Measurements from ENCODE around the gene BACE2. TPM values are rescaled to one million over a fixed set of nuclear protein-coding genes. Genes with fewer than 3 reads are reported as not detected.
A peak's percentile ranks its signal among the peaks of the same experiment; 100 is the strongest.
"Not testable (repeated sequence)": the region's sequence is repeated elsewhere in the genome, so short reads cannot be mapped to it uniquely, and the experiment has no call there.

The BACE2 gene
- total RNA-seq, 1 experiment from 2014 or later = 26.5 TPM

DNA sequence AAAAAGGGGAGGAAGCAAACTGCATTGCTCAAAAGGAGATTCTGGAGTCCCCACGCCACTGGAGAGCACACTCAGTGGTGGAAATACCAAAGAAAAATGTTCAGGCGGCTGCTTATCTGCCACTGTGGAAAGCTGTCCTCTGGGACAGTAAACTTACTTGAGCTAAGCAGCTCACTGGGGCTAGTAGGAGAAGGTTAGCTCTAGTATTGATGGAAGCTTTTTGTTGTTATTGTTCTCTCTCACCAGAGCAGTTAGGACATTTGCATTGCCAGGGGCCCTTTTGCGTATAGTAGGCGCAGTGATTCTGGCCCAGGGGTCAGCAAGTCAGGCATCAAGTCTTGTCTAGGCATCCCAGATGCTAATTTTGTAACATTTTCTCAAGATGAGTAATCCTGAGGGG lies 15.6 kb downstream of the BACE2 start:
- DNase-seq (ENCODE audit: low spot score) = no peak

DNA sequence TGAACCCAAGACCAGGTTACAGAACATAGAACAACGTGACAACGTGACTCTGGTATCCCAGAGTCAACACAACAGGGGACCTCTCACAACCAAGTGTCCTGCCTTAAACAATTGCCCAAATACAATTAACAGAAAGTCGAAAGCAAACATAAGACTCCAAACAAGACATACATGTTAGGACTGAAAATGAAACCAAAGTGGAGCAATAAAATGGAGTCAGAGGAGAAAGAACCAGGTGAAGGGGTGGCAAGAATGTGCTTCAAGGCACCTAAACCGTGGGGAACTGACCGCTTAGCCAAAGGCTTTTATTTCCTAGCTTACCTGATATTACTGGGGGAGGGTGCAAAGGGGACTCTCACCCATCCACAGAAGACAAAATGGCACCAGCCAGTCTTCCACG lies 17.8 kb downstream of the BACE2 start:
- DNase-seq (ENCODE audit: low spot score) = no peak

DNA sequence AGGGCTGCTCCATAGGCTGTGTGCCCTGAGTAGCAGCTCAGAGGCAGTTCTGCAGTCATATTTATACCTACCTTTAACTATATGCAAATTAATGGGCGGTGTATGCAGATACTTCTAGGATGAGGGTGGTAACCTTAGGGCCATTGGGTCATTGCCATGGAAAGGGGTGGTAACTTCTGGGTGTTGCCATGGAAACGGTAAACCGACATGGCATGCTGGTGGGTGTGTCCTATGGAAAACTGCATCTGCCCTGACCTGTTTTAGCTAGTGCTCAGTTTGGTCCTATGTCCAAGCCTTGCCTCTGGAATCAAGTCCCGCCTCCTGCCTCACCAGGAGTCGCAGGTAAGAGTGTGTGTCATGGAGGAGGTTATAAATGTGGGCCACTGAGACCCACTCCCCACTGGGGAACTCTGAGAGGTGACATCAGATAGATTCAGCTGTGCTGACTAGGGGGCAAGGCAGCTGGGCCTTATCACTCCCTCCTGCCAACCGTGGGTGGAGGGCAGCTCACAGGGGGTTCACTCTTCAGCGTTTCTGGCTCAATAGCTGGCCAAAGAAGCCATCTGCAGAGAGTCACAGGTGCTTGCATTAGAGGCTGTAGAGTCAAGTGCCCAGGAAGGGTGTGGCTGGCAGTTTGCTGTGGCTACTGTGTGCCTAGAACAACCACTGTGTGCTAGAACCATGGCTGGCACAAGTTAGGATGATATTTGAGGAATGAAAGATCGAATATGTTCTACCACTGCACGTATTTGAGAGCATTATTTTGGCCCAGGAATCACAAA lies 19.0 kb downstream of the BACE2 start:
- no peak for DNase-seq (ENCODE audit: low spot score)

DNA sequence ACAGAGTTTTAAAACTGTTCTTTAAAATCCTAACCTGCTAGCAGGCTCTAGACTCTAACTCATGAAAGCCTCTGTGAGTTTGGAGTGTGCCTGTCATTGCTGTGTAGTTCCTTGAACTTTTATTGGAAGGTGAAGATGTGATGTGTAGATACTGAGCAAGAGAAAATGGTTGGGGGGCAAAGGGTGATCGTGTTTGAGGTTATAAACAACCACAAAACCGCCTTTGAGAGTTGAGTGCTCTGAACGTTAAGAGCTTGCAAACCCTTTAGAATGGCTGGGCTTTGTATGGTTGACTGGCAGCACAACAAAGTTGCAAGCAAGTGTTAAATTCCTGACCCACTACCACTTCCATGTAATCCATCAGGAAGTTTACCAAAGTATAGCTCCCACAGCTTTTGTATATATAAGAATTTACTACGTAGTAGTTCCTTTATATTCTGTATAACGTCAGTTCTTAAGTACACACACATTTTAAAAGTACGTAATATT lies 19.6 kb downstream of the BACE2 start:
- DNase-seq (ENCODE audit: low spot score) = no peak

DNA sequence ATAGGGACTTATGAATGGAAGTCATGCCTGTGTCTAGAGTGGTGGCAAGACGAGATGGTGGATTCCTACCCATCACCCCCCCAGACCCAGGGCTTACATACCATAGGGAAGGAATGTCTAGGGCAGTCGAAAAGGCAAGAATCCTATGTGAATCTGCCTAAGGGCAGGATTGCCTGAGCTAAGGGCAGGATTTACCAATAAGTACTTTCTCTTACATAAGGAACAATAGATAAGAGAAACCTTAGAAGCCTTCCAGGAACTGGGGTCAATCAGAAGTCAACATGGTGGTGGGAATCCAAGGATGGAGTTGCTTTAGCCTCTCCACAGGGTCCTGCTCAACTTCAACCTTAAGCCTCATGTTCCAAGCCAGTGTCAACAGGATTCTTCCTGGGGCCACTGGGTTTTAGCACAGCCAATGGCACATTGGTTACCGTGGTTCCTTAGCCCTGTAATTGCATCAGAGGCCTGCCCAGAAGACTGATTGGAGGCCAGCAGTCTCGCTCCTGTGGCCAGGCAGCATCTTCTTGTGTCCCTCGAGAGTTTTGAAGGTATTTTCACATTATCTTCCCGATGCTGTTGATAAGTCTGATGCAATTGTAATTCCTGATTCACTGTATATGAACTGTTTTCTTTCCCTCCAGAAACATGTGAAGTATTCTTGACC lies 20.7 kb downstream of the BACE2 start:
- DNase-seq (ENCODE audit: low spot score) = no peak

DNA sequence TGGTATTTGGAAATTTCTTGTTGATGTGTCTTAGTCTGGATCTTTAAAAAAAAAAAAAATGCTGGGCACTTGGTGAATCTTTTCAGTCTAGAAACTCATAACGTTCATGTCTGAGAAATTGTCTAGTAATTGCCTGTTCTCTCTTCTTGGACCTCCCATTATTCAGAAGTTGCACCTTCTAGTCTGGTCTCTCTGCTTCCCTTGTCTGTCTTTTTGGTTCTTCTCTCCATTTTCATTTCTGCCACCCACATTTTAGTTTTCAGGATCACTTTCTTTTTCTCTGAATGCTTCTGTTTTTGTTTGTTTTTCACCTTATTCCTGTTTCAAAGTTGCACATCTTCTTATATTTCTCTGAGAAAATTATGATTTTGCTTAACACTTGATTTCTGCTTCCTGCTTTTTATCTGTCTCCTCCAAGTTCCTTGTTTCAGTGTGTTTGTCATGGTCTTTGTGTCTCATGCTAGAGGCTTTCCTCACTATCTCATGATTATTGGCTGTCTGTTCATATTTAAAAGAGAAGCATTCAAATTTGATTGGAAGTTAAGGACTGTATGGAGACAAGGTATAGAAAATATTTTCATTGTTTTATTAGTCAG lies 21.3 kb downstream of the BACE2 start:
- DNase-seq (ENCODE audit: low spot score) = no peak

DNA sequence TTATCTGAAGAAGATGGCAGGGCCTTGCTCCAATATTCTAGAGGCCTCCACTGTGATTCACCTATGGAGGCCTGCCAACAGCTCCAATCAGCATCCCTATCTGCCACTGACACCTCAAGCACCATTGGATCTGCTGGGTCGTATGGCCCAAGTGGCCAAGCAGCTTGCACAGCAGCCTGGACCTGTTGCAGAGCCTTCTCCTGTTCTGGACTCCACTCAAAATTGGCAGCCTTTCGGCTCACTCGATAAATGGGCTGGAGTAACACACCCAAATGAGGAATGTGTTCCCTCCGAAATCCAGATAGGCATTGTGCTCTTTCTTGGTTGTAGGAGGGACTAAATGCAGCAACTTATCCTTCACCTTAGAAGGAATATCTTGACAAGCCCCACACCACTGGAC lies 24.6 kb downstream of the BACE2 start:
- DNase-seq (ENCODE audit: low spot score) = not testable (repeated sequence)

DNA sequence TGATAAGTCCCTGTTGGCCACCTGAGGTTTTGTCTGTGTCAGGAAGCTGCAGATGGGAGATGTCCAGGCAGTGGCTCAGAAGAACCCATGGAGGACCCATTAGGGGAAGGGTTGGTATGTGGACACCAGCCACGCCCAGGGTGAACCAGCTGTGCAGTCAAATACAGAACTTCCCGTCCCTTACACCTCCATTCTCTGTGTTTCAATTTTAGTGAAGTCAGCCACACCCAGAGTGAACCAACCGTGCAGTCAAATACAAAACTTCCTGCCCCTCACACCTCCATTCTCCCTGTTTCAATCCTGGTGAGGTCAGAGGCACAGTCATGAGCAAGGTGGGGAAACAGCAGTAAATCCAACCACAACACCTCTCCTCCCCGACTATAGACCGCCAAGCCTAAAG lies 27.4 kb downstream of the BACE2 start:
- DNase-seq (ENCODE audit: low spot score) = no peak

DNA sequence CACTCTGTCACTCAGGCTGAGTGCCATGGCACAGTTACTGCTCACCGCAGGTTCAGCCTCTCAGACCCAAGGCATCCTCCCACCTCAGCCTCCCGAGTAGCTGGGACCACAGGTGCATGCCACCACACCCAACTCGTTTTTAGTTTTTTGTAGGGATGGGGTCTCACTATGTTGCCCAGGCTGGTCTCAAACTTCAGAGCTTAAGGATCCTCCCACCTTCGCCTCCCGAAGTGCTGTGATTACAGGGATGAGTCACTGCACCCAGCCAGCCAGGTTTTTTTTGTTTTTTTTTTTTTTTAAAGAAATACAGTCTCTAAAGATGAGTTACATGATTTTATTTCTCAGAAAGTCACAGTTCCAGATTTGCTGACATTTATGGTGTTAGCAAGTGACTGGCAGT lies 29.0 kb downstream of the BACE2 start:
- DNase-seq (ENCODE audit: low spot score) = no peak

DNA sequence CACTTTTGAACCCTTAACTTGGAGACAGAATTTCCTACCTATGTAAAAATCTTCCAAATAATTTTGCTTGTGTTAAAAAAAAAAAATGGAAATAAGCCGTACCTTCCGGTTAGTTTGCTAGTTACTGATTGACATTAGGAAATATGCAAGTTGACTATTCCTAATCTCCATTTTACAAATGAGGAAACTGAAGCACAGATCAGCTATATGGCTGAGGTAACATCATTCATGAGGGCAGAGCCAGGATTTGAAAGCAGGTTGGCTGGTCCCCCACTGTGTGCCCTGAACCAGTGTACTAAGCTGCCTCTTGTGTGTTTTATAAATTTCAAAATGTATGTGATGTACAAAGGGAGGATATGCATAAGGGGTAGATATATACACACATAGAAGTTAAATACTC lies 29.6 kb downstream of the BACE2 start:
- DNase-seq (ENCODE audit: low spot score) = no peak

DNA sequence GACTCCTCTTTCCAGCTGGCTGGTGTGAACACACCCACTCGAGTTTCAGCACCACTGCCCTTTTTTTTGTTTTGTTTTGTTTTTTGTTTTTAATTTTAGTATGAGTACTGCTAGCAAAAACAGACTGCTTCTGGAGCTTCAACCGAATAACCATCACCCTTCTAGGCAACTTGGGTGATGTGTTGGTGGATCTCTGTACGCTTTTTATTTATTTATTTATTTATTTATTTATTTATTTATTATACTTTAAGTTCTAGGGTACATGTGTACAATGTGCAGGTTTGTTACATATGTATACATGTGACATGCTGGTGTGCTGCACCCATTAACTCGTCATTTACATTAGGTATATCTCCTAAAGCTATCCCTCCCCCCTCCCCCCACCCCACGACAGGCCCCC lies 30.7 kb downstream of the BACE2 start:
- DNase-seq (ENCODE audit: low spot score) = not testable (repeated sequence)

DNA sequence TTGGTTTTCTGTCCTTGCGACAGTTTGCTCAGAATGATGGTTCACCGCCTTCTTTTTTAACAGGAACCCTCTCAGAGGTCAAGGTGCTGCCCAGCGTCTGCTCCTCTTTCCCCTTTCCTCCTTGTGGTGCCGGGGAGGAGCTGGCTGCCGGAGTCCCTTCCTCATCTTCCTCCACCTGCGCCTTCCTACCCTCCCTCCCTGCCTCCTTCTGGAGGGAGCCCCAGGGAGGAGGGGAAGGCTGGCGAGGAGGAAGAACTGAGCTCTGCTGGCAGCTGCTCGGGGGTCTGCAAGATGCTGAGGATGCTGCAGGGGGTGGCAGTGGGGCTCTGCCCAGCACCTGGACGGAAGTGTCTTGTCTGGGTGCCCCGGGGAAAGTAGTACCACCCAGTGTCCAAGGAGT lies 31.2 kb downstream of the BACE2 start:
- no peak for DNase-seq (ENCODE audit: low spot score)

DNA sequence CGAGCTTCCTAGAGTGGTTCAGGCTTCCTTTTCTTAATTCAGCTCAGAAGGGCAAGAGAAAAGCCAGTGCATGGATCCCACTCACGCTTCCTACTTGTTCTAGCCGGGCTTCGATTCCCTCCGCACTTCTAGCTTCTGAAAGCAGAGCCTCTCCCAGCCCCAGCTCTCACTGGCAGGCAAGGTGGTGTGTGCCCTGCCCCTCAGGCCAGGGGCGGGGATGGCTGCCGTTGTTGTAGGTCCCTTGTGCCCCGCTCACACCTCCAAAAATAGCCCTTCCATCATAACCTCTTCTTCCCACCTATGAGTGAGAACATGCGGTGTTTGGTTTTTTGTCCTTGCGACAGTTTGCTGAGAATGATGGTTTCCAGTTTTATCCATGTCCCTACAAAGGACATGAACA lies 31.6 kb downstream of the BACE2 start:
- DNase-seq (ENCODE audit: low spot score) = no peak

DNA sequence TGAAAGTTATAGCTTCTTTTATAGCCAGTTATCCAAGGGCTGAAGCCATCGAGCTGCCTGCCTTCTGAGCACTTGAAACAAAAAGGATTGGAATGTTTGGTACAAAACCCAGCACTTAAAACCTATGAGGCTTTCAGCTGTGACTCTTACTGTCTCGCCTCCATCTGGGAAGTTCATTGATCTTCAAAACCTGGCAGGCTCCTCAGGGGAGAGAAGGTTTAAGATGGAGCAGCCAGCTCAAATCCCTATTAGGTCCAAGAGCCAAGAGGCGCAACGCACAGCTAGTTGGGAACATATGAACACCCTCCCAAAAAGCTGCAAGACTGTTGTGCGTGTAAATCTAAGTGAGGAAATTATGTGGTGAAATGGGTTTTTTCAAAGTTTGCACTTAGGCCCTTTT lies 33.4 kb downstream of the BACE2 start:
- no peak for DNase-seq (ENCODE audit: low spot score)

DNA sequence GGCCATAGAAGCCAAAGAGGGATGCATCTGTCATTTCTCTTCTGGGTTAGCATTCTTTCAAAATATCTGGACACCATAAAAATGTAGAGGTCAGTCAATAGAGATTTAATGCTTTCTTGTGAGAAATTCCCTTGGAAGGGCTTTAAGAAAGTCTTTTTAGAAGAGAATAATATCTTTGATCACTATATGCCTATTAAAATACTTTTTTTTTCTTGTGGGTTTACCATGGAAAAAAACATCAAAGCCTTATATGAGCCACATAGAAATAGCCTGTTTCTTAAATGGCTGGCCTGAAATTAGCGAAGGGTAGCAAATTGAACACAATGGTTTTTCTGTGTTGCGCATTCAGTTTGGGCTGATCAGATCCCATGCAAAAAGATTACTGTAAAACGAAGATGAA lies 36.8 kb downstream of the BACE2 start:
- DNase-seq (ENCODE audit: low spot score) = no peak

DNA sequence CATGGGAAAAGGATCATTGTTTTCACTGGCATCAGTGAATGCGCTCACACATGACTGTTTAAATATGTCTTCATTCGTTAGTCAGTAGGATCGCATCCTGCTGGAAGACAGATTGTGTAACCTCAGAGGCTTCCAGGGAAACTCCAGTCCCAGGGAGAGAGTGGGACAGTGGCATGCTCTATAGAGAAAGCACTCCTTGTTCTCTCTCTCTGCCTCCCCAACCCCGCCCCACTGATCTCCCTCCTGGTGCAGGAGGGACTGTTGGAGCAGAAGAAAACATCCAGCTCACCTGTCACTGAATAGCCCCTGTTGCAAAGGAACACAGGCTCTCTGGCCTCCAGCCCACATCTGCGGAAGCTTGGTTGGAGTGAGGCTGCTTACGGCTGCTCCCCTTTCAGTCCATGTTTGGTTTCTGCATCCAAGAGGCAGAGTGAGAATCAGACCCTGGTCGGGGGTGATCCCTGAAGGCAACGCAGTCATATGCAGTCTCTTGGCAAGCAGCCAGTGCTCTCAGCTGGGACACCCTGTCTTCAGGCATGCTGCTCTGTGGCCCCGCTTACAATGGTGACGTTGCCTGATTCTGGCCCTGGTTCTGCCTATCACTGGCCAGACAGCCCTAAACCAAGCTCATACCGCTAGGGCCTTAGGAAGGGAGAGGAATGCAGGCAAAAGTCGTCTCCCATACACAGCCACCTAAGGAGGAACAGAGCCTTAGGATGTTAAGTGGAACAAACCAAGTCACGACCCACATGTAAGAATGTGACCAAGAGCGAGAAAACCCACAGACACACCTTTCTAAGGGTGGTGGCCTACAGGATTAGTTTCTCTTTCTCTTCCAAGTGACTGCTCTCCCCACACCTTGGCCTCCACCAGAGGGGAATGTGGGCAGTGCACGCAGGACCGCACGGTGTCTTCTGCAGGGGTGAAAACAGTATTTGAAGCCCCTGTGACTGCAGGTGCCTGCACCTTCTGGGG lies 39.7 kb downstream of the BACE2 start:
- peak; percentile 8 for DNase-seq (ENCODE audit: low spot score)

DNA sequence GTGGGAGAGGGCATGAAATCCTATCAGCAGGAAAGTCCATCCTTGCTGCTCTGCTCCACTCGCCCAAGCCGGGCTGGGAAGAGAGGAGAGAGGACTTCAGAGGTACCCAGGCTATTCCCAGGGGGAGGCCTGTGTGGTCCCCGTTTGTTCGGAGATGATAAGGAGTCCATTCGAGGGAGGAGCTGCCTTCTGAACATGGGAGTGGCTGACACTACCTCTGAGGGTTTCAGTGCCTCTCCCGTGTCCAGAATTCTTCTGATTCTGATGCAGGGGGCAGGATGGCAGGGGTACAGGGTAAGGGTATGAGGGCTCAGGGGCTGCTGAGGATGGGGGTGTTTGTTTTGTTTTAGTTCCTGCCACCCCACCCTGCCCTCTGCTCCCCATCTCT lies 40.4 kb downstream of the BACE2 start:
- DNase-seq (ENCODE audit: low spot score) = no peak

DNA sequence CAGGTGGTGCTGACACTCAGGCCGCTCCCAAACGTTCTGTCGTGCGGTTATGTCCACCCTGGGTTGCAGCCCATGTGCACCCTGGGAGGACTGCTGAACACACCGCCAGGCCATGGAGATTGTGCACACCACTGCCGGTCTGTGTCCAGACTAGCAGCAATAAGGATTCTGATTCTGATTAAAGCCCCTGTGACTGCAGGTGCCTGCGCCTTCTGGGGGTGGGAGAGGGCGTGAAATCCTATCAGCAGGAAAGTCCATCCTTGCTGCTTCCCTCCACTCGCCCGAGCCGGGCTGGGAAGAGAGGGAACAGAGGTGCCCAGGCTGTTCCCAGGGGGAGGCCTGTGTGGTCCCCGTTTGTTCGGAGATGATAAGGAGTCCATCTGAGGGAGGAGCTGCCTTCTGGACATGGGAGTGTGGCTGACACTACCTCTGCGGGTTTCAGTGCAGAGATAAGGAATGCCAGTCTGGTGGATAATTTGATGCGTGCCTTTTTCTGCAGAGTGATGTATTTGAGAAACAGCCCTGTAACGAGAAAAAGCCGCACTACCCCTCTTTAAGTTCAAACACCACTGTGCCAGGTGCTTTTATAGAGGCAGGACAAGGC lies 41.2 kb downstream of the BACE2 start:
- no peak for DNase-seq (ENCODE audit: low spot score)

DNA sequence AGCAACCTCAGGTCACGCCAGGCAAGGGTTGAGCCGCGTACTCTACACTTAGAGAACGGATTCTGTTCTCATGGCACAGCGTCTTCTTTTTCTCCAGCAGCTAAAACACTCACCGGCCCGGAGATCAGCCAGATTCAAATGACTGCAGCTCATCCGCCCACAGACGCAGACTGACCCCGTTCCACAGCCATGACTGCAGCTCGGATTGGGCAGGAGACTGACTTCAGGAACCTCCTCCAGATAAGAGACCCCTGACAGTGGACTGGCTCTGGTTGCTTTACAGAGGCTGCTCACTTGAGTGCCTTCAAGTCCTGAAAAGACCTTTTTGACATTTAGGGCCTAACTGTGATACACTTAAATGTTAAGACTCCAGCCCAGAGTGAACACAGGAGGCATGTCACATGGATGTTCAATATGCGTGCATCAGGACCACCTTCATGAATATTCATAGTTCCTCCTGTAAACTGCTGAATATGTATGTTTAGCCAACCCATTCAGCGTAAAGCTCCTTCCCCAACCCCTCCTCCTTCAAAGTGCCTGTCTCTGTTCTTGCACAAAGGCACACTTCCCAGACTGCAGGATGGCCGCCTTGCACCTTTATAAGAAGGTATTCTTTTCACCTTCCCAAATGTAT lies 42.6 kb downstream of the BACE2 start:
- DNase-seq (ENCODE audit: low spot score) = no peak

DNA sequence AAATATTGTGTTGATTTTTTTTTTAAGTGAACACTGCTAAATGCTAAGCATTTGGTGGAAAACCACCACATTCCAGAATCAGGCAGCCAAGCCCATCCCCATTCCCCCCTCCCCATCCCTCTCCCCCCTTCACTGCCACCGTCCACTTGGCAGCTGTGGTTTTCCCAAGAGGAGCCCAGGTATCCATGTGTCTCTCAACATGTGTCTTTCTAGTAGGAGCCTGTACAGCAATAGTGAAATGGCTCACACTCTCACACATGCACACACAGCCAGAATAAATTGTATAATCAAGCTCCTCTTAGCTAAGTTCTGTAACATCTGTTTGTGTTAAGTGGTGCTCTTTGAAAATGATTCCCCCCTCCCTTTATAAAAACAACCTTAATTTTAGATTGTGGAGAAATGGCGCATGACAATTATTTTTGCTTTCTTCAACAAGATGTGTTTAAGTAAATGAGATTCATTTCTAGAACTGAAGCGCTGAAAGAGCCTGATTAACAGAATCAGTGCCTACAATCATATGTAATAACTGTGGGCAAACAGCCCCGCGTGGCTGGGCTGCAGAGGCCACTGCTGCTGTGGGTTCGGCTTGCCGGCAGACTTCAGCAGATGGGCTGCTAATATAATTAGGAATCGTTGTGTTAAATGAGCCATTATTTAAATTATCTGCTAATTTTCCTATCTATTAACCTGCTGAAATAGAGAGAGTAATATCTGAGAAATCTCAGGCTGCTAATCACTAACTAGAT lies 43.3 kb downstream of the BACE2 start:
- no peak for DNase-seq (ENCODE audit: low spot score)

Measured in HT-29 (cell line).